ENCODE data around the gene CLPTM1L.
"Not testable (repeated sequence)": the region's sequence is repeated elsewhere in the genome, so short reads cannot be mapped to it uniquely, and the experiment has no call there.

The CLPTM1L gene

DNA sequence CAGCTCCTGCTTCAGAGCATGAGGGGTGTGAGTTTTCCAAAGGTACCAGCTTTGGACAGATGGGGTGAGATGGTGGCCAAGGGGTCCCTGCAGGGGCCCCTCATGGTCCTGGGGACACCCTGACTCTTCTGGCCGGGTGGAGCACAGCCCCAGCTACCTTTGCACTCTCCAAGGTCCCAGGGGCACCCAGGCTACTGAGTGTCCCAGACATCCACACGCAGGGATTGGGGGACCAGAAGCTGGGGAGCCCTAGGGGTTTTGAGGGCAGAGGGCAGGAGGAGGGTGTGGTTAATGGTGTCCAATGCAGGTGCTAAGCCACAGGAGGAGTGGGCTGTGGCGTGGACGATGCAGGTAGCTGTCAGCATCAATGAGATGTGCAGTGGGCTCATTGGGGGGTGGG lies 16.0 kb upstream of the CLPTM1L start:
- no peaks in the 10 kb centered on the region for H3K36me3 ChIP-seq (ENCODE audit: control insufficient read depth, insufficient read depth, low read length)
- H3K4me3 ChIP-seq (ENCODE audit: low read depth, low read length) = no peak overlapping the region
- H3K9me3 ChIP-seq (ENCODE audit: control insufficient read depth, low read length) = no peaks in the 10 kb centered on the region
- H3K27ac ChIP-seq = no peak overlapping the region
- no peaks in the 10 kb centered on the region for H3K79me2 ChIP-seq
- H3K27me3 ChIP-seq (ENCODE audit: control insufficient read depth, insufficient read depth, low read length) = peaks cover 4% of the 10 kb centered on the region
- no peak overlapping the region for H3K9ac ChIP-seq
- H3K4me2 ChIP-seq (ENCODE audit: low read length) = no peak overlapping the region
- H3K4me1 ChIP-seq = no peaks in the 10 kb centered on the region
- TF ChIP-seq, protein P1, sequence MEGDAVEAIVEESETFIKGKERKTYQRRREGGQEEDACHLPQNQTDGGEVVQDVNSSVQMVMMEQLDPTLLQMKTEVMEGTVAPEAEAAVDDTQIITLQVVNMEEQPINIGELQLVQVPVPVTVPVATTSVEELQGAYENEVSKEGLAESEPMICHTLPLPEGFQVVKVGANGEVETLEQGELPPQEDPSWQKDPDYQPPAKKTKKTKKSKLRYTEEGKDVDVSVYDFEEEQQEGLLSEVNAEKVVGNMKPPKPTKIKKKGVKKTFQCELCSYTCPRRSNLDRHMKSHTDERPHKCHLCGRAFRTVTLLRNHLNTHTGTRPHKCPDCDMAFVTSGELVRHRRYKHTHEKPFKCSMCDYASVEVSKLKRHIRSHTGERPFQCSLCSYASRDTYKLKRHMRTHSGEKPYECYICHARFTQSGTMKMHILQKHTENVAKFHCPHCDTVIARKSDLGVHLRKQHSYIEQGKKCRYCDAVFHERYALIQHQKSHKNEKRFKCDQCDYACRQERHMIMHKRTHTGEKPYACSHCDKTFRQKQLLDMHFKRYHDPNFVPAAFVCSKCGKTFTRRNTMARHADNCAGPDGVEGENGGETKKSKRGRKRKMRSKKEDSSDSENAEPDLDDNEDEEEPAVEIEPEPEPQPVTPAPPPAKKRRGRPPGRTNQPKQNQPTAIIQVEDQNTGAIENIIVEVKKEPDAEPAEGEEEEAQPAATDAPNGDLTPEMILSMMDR (IDR thresholded peaks at IDR 0.05) = no peak
- no peak overlapping the region for H2AFZ ChIP-seq

DNA sequence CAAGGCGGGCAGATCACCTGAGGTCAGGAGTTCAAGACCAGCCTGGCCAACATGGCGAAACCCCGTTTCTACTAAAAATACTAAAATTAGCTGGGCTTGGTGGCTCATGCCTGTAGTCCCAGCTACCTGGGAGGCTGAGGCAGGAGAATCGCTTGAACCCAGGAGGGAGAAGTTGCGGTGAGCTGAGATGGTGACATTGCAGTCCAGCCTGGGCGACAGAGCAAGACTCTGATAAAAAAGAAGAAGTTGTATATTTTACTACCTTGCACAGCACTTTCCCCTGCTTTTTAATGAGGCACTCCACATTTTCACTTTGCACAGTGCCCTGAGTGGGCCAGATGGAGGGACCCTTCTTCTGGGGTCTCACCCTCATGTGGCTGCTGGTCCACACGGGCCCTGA lies 15.5 kb upstream of the CLPTM1L start:
- not testable (repeated sequence) for H3K9me3 ChIP-seq (ENCODE audit: control insufficient read depth, low read length); H3K27me3 ChIP-seq (ENCODE audit: control insufficient read depth, insufficient read depth, low read length); H3K4me1 ChIP-seq

DNA sequence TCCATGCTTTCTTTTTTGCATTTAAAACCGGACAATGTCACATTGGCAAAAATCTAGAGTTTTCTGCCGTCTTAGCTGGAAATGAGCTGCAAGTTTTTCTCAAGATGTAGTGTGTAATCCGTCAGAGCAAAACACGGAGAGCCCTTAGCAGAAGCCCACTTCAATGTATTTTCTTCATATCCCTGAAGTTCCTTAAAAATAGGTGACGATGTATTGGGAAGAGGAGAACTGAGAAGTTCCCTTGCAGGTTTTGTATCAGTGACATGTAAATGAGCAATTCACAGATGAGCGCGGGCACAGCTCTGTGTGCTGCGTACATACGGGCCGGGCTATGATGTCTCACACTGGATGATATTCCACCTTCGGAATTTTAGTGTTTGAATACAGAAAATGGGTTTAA lies 14.8 kb upstream of the CLPTM1L start:
- H3K4me1 ChIP-seq = no peaks in the 10 kb centered on the region
- TF ChIP-seq, protein P1 (IDR thresholded peaks at IDR 0.05) = no peak
- peaks cover 4% of the 10 kb centered on the region for H3K27me3 ChIP-seq (ENCODE audit: control insufficient read depth, insufficient read depth, low read length)

More for the DNA sequence above, 15.5 kb upstream of the CLPTM1L start:
- not testable (repeated sequence) for H3K27ac ChIP-seq; H3K36me3 ChIP-seq (ENCODE audit: control insufficient read depth, insufficient read depth, low read length); H3K9ac ChIP-seq; H3K4me3 ChIP-seq (ENCODE audit: low read depth, low read length); H3K79me2 ChIP-seq; H2AFZ ChIP-seq; H3K4me2 ChIP-seq (ENCODE audit: low read length)

DNA sequence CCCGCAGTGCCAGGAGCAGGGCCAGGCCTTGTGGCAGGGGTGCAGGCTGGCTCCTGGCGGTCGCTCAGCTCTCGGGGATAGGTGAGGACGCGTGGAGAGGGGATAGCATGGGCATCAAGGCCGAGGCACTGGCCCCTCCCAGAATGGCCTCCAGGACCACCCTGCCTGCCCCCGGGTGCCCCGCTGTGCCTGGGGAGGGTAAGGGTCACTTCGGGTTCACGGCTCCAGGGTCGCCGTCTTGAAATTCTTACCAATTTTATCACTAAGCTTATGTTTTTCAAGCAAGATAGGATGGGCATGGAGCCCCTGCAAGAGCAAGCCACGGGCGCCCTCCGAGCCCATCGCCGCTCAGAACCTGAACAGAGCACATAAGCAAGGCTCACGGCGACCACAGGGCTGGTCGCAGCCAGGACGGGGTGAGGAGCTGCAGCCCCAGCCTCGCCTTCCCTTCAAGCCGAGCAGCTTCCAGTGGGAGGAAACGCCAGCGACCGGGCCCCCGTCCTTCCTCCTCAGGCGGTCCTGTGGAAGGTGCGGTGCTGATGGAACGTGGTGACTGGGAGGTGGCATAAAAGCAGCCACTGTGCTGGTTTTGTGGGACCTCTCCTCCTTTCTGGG lies 14.2 kb upstream of the CLPTM1L start:
- peaks cover 4% of the 10 kb centered on the region for H3K27me3 ChIP-seq (ENCODE audit: control insufficient read depth, insufficient read depth, low read length)
- H3K36me3 ChIP-seq (ENCODE audit: control insufficient read depth, insufficient read depth, low read length) = no peaks in the 10 kb centered on the region
- H3K79me2 ChIP-seq = no peaks in the 10 kb centered on the region
- H3K9ac ChIP-seq = no peak overlapping the region
- no peak overlapping the region for H2AFZ ChIP-seq
- no peak overlapping the region for H3K4me2 ChIP-seq (ENCODE audit: low read length)
- no peak overlapping the region for H3K4me3 ChIP-seq (ENCODE audit: low read depth, low read length)
- H3K9me3 ChIP-seq (ENCODE audit: control insufficient read depth, low read length) = no peaks in the 10 kb centered on the region
- no peak overlapping the region for H3K27ac ChIP-seq
- TF ChIP-seq, protein P1 (IDR thresholded peaks at IDR 0.05) = no peak
- no peaks in the 10 kb centered on the region for H3K4me1 ChIP-seq

More for the DNA sequence above, 14.8 kb upstream of the CLPTM1L start:
- Histone ChIP-seq H3K9me3 (ENCODE audit: control insufficient read depth, low read length) (no peaks in the 10 kb centered on the region), H3K4me2 (ENCODE audit: low read length) (no peak overlapping the region), H3K4me3 (ENCODE audit: low read depth, low read length) (no peak overlapping the region), H3K27ac (no peak overlapping the region), H2AFZ (no peak overlapping the region), H3K79me2 (no peaks in the 10 kb centered on the region), H3K9ac (no peak overlapping the region), H3K36me3 (ENCODE audit: control insufficient read depth, insufficient read depth, low read length) (no peaks in the 10 kb centered on the region)

DNA sequence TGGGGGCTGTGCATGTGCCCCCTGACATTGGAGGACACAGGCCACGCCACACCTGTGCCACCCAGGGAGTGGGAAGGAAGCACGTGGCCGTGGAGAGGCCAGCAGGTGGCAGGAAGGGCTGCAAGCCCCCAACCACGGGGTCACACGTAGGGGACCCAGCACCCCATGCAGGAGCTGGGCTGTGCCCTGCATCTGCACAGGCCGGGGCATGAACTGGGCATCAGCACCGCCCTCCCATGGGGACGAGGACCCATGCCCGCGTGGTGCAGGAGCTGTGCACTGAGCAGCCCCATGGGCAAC lies 13.8 kb upstream of the CLPTM1L start:
- no peak overlapping the region for H3K27ac ChIP-seq
- no peaks in the 10 kb centered on the region for H3K79me2 ChIP-seq
- H3K36me3 ChIP-seq (ENCODE audit: control insufficient read depth, insufficient read depth, low read length) = no peaks in the 10 kb centered on the region
- H3K9me3 ChIP-seq (ENCODE audit: control insufficient read depth, low read length) = no peaks in the 10 kb centered on the region
- peaks cover 4% of the 10 kb centered on the region for H3K27me3 ChIP-seq (ENCODE audit: control insufficient read depth, insufficient read depth, low read length)
- H2AFZ ChIP-seq = no peak overlapping the region
- H3K4me1 ChIP-seq = no peaks in the 10 kb centered on the region
- no peak overlapping the region for H3K4me2 ChIP-seq (ENCODE audit: low read length)
- H3K4me3 ChIP-seq (ENCODE audit: low read depth, low read length) = no peak overlapping the region
- TF ChIP-seq, protein P1 (IDR thresholded peaks at IDR 0.05) = no peak
- H3K9ac ChIP-seq = no peak overlapping the region

All from parathyroid adenoma (tissue), 2 donors.